B cell (primary cell): Measurements from ENCODE around the gene RNGTT. TPM values are rescaled to one million over a fixed set of nuclear protein-coding genes. Genes with fewer than 3 reads are reported as not detected.

Source experiments
- ATAC-seq: fragments of 200-7000 bp; cut with Tn5 transposase; one replicate; pipeline ENCODE4 v1.10.0; 2021; ENCODE audit warnings: low read depth, mild to moderate bottlenecking, moderate number of reproducible peaks, moderate library complexity
- CTCF ChIA-PET: fragments of 350-600 bp; sonication (Branson Sonifier 250); formaldehyde crosslinking; loops from one replicate; lab custom pipeline; 2021; ENCODE audit warnings: antibody characterized with exemption, inconsistent platforms; lab: Charles Lee
- POLR2A ChIA-PET: fragments of 350-600 bp; sonication (Branson Sonifier 250); formaldehyde crosslinking; loops from one replicate; lab custom pipeline; 2021; ENCODE audit warnings: antibody characterized with exemption; lab: Charles Lee
- DNase-seq: peaks from one replicate; pipeline ENCODE4 v3.0.0; 2013
- H2AFZ ChIP-seq: 2 replicates; pipeline ENCODE4 v1.6.1; 2012; ENCODE audit warnings: mild to moderate bottlenecking, low read depth, low read length; ENCODE audit not compliant: insufficient read depth, poor library complexity, severe bottlenecking
- H3K27ac ChIP-seq, 2 donors: 1 replicate in 1 of 2; 2 replicates in 1 of 2; pipeline ENCODE4 v1.5.1; 2012 to 2013; ENCODE audit warnings: low read length in 2 of 2, mild to moderate bottlenecking in 2 of 2, moderate library complexity in 1 of 2
- H3K27me3 ChIP-seq, 4 experiments: fragments of 200-600 bp in 1 of 4; sonication (generic) in 1 of 4; replicated peaks in 1 of 4; 1 replicate in 2 of 4; 2 replicates in 2 of 4; pipeline versions ENCODE4 v1.6.1 to v1.7.0; 2013 to 2016; ENCODE audit warnings: low read length in 3 of 4, mild to moderate bottlenecking in 2 of 4, mixed read lengths in 1 of 4, moderate library complexity in 1 of 4; ENCODE audit not compliant: insufficient read depth in 4 of 4, control insufficient read depth in 3 of 4; ENCODE audit errors: control extremely low read depth in 1 of 4
- H3K36me3 ChIP-seq, 2 experiments: replicated peaks in 1 of 2; 1 replicate in 1 of 2; 2 replicates in 1 of 2; pipeline versions ENCODE4 v1.6.1 to v1.7.1; 2013; ENCODE audit warnings: low read length in 1 of 2; ENCODE audit not compliant: insufficient read depth in 2 of 2, control insufficient read depth in 1 of 2; ENCODE audit errors: control extremely low read depth in 1 of 2, extremely low read depth in 1 of 2
- H3K4me1 ChIP-seq, 2 donors: fragments of 200-600 bp in 1 of 2; sonication (generic) in 1 of 2; 1 replicate in 1 of 2; 2 replicates in 1 of 2; pipeline versions ENCODE4 v1.5.1 to v1.6.1; 2013 to 2017; ENCODE audit warnings: low read length in 2 of 2; ENCODE audit not compliant: control insufficient read depth in 2 of 2, insufficient read depth in 2 of 2
- H3K4me2 ChIP-seq: replicated peaks from 2 replicates; pipeline ENCODE3; 2012; ENCODE audit warnings: mild to moderate bottlenecking, low read depth, low read length; ENCODE audit not compliant: poor library complexity, severe bottlenecking
- H3K4me3 ChIP-seq, 5 experiments: fragments of 200-600 bp in 1 of 5; sonication (generic) in 1 of 5; 1 replicate in 3 of 5; 2 replicates in 2 of 5; pipeline versions ENCODE4 v1.5.1 to v1.7.0; 2011 to 2016; ENCODE audit warnings: low read length in 4 of 5, mild to moderate bottlenecking in 4 of 5, low read depth in 2 of 5, control low read depth in 1 of 5, moderate library complexity in 1 of 5; ENCODE audit not compliant: insufficient read depth in 1 of 5; ENCODE audit errors: control extremely low read depth in 1 of 5, extremely low read depth in 1 of 5
- H3K79me2 ChIP-seq: fragments of 200-600 bp; sonication (generic); one replicate; pipeline ENCODE4 v1.6.0; 2016; ENCODE audit warnings: low read length; ENCODE audit not compliant: control insufficient read depth, insufficient read depth
- H3K9ac ChIP-seq: fragments of 200-600 bp; sonication (generic); 2 replicates; pipeline ENCODE4 v1.6.1; 2017; ENCODE audit warnings: mild to moderate bottlenecking, low read length, moderate library complexity
- H3K9me3 ChIP-seq, 3 donors: one replicate each; pipeline versions ENCODE4 v1.6.1 to v1.7.1; 2013; ENCODE audit warnings: low read length in 2 of 3; ENCODE audit not compliant: control insufficient read depth in 2 of 3, insufficient read depth in 1 of 3; ENCODE audit errors: control extremely low read depth in 1 of 3
- H4K20me1 ChIP-seq: 2 replicates; pipeline ENCODE4 v1.6.0; 2012; ENCODE audit warnings: mild to moderate bottlenecking, low read length; ENCODE audit not compliant: insufficient read depth, control insufficient read depth, poor library complexity, severe bottlenecking
- H3K27ac Mint-ChIP-seq: one replicate; pipeline ENCODE4 v1.8.0; 2021; ENCODE audit warnings: mixed read lengths
- H3K27me3 Mint-ChIP-seq: one replicate; pipeline ENCODE4 v1.8.0; 2021; ENCODE audit warnings: mixed read lengths
- H3K4me1 Mint-ChIP-seq: one replicate; pipeline ENCODE4 v1.8.0; 2021; ENCODE audit warnings: mixed read lengths
- H3K4me3 Mint-ChIP-seq: one replicate; pipeline ENCODE4 v1.8.0; 2021; ENCODE audit warnings: mixed read lengths
- H3K9me3 Mint-ChIP-seq: one replicate; pipeline ENCODE4 v1.8.0; 2022; ENCODE audit warnings: mixed read lengths; ENCODE audit not compliant: insufficient read depth
- CTCF ChIP-seq: fragments of 200-600 bp; IDR thresholded peaks from one replicate; pipeline ENCODE4 v1.8.0; 2022; ENCODE audit warnings: antibody characterized with exemption, mild to moderate bottlenecking
- EZH2 ChIP-seq: IDR thresholded peaks from 2 replicates; pipeline ENCODE4 v1.6.1; 2012; ENCODE audit warnings: borderline replicate concordance, low read depth, mild to moderate bottlenecking, moderate library complexity, low read length; ENCODE audit not compliant: insufficient read depth, poor library complexity, severe bottlenecking
- WGBS: methylation state at CpG from one replicate; pipeline ENCODE4 v1.1.5; 2013; ENCODE audit warnings: missing lambda C conversion rate; ENCODE audit not compliant: insufficient coverage; 5-methylcytosine and 5-hydroxymethylcytosine counted together
- intact Hi-C: fragments of 100-400 bp; cut with micrococcal nuclease; formaldehyde crosslinking; loops from one replicate; pipeline ENCODE4 v1.10.0; 2022
- polyA plus RNA-seq: library from polyadenylated mRNA; depleted of rRNA; stranded (reverse); fragments of >200 nt; gene quantifications from 2 replicates; pipeline ENCODE4 v1.2.3, GENCODE V29; 2012
- total RNA-seq, 2 donors: library from RNA; stranded (reverse); fragments of 120-200 nt in 1 of 2; gene quantifications; 1 replicate in 1 of 2; 2 replicates in 1 of 2; pipeline versions ENCODE4 v1.2.3 to v1.2.4, GENCODE V29; 2013 to 2022

RNGTT gene
- total and polyA plus RNA-seq, 2 donors (not counting 1 experiment from before 2014, with no cell fraction given), result 10.8 to 29.1 TPM

- Mint-ChIP-seq H3K4me1 (peaks cover 11% of the 10 kb centered on the region), H3K27me3 (peaks cover 5% of the 10 kb centered on the region), H3K4me3 (no peak overlapping the region), H3K27ac (no peak overlapping the region), H3K9me3 (no peaks in the 10 kb centered on the region)
- TF ChIP-seq CTCF, result no peak
- TF ChIP-seq EZH2, result no peak
- H3K4me3 ChIP-seq, result no peak overlapping the region
- no peaks in the 10 kb centered on the region for H3K36me3 ChIP-seq
- WGBS, result 100% methylated on average over 1 of the region's 2 CpGs
- CTCF ChIA-PET, result interaction anchor here (0.7 to 1.2 kb wide), 3 partner anchors 19 to 33 kb away, joined by 3 read pairs; no protein-coding TSS in a partner anchor
- no peak overlapping the region for H3K9ac ChIP-seq
- no peaks in the 10 kb centered on the region for H3K79me2 ChIP-seq
- intact Hi-C loops, result no loop called here
- DNase-seq (no peak), ATAC-seq (no peak)
- no peaks in the 10 kb centered on the region for H4K20me1 ChIP-seq
- no peaks in the 10 kb centered on the region for H3K9me3 ChIP-seq
- no peak overlapping the region for H3K27ac ChIP-seq
- H2AFZ ChIP-seq, result peak overlapping the region; percentile 12
- no peaks in the 10 kb centered on the region for H3K27me3 ChIP-seq
- POLR2A ChIA-PET, result no interaction called here
- no peak overlapping the region for H3K4me2 ChIP-seq
- peaks cover 5 to 6% of the 10 kb centered on the region in 2 donors for H3K4me1 ChIP-seq
Observed at GRCh38 chr6:89011436-89011835, 48.0 kb upstream of the RNGTT start.

- H3K27ac ChIP-seq, result no peak overlapping the region
- intact Hi-C loops, result no loop called here
- peaks cover 5 to 6% of the 10 kb centered on the region in 2 donors for H3K4me1 ChIP-seq
- no peak overlapping the region for H2AFZ ChIP-seq
- TF ChIP-seq CTCF, result no peak
- TF ChIP-seq EZH2, result no peak
- H4K20me1 ChIP-seq, result no peaks in the 10 kb centered on the region
- H3K4me3 ChIP-seq, result no peak overlapping the region
- H3K9ac ChIP-seq, result no peak overlapping the region
- ChIA-PET CTCF (interaction anchor here (0.7 to 1.2 kb wide), 3 partner anchors 18 to 32 kb away, joined by 3 read pairs; no protein-coding TSS in a partner anchor), POLR2A (no interaction called here)
- no peak overlapping the region for H3K27ac Mint-ChIP-seq
- H3K27me3 ChIP-seq, result no peaks in the 10 kb centered on the region
- H3K4me3 Mint-ChIP-seq, result no peak overlapping the region
- no peak overlapping the region for H3K4me2 ChIP-seq
- H3K27me3 Mint-ChIP-seq, result peaks cover under 1% of the 10 kb centered on the region
- no peaks in the 10 kb centered on the region for H3K36me3 ChIP-seq
- H3K9me3 ChIP-seq, result no peaks in the 10 kb centered on the region
- H3K79me2 ChIP-seq, result no peaks in the 10 kb centered on the region
- DNase-seq (no peak), ATAC-seq (no peak)
- WGBS, result 100% methylated on average over 1 of the region's 2 CpGs
- H3K9me3 Mint-ChIP-seq, result no peaks in the 10 kb centered on the region
- peaks cover 11% of the 10 kb centered on the region for H3K4me1 Mint-ChIP-seq
Observed at GRCh38 chr6:89010825-89011224, 47.4 kb upstream of the RNGTT start.
